Thymus (tissue), 11 donors: Measurements from ENCODE around the gene SIRT2. TPM values are rescaled to one million over a fixed set of nuclear protein-coding genes. Genes with fewer than 3 reads are reported as not detected.

ENCODE experiments used
- DNase-seq, 9 donors: peaks; one replicate each; pipeline ENCODE4 v3.0.0-alpha.2; 2013; ENCODE audit warnings: low spot score in 9 of 9, low read depth in 6 of 9, missing footprints in 1 of 9
- H3K27ac ChIP-seq, 2 donors: one replicate each; pipeline ENCODE4 v1.5.1; 2013; ENCODE audit warnings: control low read depth in 1 of 2, low read depth in 1 of 2, low read length in 1 of 2, mild to moderate bottlenecking in 1 of 2, moderate library complexity in 1 of 2
- H3K27me3 ChIP-seq, 2 donors: one replicate each; pipeline ENCODE4 v1.5.1; 2013; ENCODE audit warnings: low read length in 1 of 2; ENCODE audit not compliant: control insufficient read depth in 2 of 2, insufficient read depth in 1 of 2
- H3K36me3 ChIP-seq, 2 donors: one replicate each; pipeline ENCODE4 v1.5.1; 2013; ENCODE audit warnings: low read length in 1 of 2, mild to moderate bottlenecking in 1 of 2, moderate library complexity in 1 of 2; ENCODE audit not compliant: control insufficient read depth in 2 of 2, insufficient read depth in 2 of 2
- H3K4me1 ChIP-seq, 2 donors: one replicate each; pipeline ENCODE4 v1.5.1; 2013; ENCODE audit warnings: low read length in 2 of 2; ENCODE audit not compliant: control insufficient read depth in 2 of 2, insufficient read depth in 2 of 2
- H3K4me3 ChIP-seq, 2 donors: one replicate each; pipeline ENCODE4 v1.5.1; 2013; ENCODE audit warnings: low read length in 2 of 2, control low read depth in 1 of 2, mild to moderate bottlenecking in 1 of 2
- H3K9me3 ChIP-seq, 2 donors: one replicate each; pipeline ENCODE4 v1.5.1; 2013; ENCODE audit warnings: low read length in 1 of 2, mild to moderate bottlenecking in 1 of 2; ENCODE audit not compliant: control insufficient read depth in 2 of 2, insufficient read depth in 1 of 2
- whole genome bisulfite sequencing: extraction: QIAGEN DNeasy Blood & Tissue Kit; methylation state at CpG from one replicate; pipeline ENCODE4 v1.1.7; 2013; 5-methylcytosine and 5-hydroxymethylcytosine counted together
- polyA plus RNA-seq: library from polyadenylated mRNA; stranded (reverse); fragments of 200-250 nt; gene quantifications from one replicate; pipeline ENCODE4 v1.2.3, GENCODE V29; 2013
- total RNA-seq: library from RNA; stranded (reverse); fragments of 120-200 nt; gene quantifications from one replicate; pipeline ENCODE4 v1.2.4, GENCODE V29; 2013
- donor health status: healthy.

SIRT2 gene
- total and polyA plus RNA-seq, 2 donors = 26.8 to 38.3 TPM

DNA sequence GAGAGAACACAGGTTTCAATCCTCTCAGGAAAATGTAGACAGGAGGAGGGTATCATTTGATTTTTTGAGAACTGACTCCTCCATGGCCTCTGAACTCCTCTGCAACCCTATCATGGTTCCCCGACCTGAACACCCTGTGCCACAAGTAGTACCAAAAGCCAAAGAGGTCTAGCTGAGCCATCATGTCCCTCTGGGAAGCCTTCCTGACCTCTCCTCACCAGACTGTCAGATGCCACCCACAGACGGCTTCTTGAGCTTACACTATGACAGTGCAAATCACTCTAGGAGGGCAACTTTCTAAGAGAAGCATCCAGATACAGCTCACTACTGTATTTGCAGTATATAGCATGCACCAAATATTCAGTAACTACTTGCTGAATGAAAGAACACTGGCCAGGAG, 53.3 kb downstream of the SIRT2 start:
- H3K4me1 ChIP-seq = peaks cover 28 to 61% of the 10 kb centered on the region in 2 donors

GRCh38 chr19:38845374-38846024, 53.9 kb downstream of the SIRT2 start:
- Histone ChIP-seq H3K36me3 (peaks cover 71 to 81% of the 10 kb centered on the region in 2 donors), H3K4me1 (peaks cover 24 to 55% of the 10 kb centered on the region in 2 donors)

More for the DNA sequence above, 53.3 kb downstream of the SIRT2 start:
- WGBS = 93% methylated on average over 2 of the region's 2 CpGs
- Histone ChIP-seq H3K4me3 (no peak overlapping the region), H3K27me3 (no peaks in the 10 kb centered on the region), H3K9me3 (no peaks in the 10 kb centered on the region), H3K36me3 (peaks cover 65 to 75% of the 10 kb centered on the region in 2 donors), H3K27ac (no peak overlapping the region)
- DNase-seq = no peak

GRCh38 chr19:38844093-38844686, 55.2 kb downstream of the SIRT2 start:
- DNase-seq = no peak
- Histone ChIP-seq H3K36me3 (peaks cover 84 to 93% of the 10 kb centered on the region in 2 donors), H3K27ac (peak overlapping the region in 1 of 2 donors; percentile 53), H3K4me1 (peaks cover 24 to 55% of the 10 kb centered on the region in 2 donors), H3K27me3 (no peaks in the 10 kb centered on the region), H3K4me3 (no peak overlapping the region), H3K9me3 (no peaks in the 10 kb centered on the region)
- WGBS = 97% methylated on average over 11 of the region's 11 CpGs

More at GRCh38 chr19:38845374-38846024, 53.9 kb downstream of the SIRT2 start:
- Histone ChIP-seq H3K4me3 (no peak overlapping the region), H3K27me3 (no peaks in the 10 kb centered on the region), H3K9me3 (no peaks in the 10 kb centered on the region), H3K27ac (no peak overlapping the region)
- no peak for DNase-seq
- WGBS = 99% methylated on average over 14 of the region's 14 CpGs

DNA sequence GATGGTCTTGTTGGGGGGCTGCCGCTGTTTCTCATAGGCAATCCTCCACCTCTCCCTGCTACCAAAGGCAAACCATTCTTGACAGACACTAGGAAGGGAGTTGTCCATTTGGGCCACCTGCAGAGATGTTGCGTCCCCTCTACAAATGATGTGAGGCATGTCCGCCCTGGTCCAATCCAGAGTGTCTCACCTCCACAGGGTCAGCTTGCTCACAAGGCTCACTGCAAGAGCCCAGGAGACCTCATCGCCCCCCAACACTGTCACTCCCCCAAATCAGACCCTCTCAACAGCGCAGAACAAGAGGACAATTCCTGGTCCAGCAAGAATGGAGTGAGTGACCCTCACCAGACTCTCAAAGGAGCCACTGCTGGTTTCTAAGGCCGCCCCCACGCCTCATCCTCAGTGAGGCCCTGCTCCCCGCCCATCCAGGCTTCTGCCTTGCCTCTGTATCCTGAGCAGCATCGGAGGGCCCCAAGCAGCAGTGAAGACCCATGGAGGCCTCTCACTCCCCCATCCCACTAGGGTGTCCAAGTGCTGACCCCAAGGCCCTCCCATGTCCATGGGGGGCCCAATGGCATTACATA, 56.2 kb downstream of the SIRT2 start:
- Histone ChIP-seq H3K4me1 (peaks cover 17 to 48% of the 10 kb centered on the region in 2 donors), H3K36me3 (peaks cover 94 to 97% of the 10 kb centered on the region in 2 donors), H3K9me3 (no peaks in the 10 kb centered on the region), H3K27me3 (no peaks in the 10 kb centered on the region), H3K4me3 (no peak overlapping the region), H3K27ac (peak overlapping the region in 1 of 2 donors; percentile 85)
- DNase-seq = no peak
- WGBS = 97% methylated on average over 9 of the region's 9 CpGs

DNA sequence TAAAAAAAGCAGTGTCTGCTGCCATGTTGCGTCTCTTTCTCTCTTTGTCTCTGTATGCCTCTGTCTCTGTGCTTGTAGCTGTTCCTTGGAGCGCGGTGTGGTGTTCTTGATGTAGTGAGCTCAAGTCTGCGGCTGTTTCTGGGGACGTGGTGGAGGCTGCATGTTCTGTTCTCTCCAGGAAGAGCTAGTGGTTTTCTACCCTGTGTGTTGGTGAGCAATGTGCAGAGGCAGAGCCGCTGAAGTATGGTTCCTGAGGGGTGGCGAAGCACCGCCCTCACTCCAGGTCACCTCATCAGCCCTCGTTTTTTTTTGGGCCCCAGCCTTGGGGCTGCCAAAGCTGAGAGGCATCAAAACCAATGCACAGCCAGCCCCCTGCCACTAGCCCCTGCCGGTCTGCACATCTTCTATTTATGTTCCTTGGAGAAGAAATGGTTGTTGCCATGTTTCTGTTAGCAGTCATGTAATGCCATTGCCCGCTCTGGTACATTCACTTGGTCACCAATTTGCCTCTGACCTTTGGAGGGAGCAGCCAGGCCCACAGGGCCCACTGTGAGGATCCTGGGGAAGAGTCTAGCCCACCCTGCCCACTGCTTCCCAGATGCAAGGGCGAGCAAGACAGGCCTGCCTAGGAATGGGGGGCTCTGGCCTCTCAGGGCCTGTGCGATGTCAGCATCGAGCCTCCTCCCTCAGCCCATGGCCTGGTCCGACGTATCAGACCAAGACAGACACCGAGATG, 56.8 kb downstream of the SIRT2 start:
- peak in 3 of 9 donors; percentile 34 to 75 (median 44) for DNase-seq
- H3K27ac ChIP-seq = peak overlapping the region; percentile 23 to 85
- H3K4me1 ChIP-seq = peaks cover 11 to 42% of the 10 kb centered on the region in 2 donors
- H3K36me3 ChIP-seq = peaks cover 99% of the 10 kb centered on the region in 2 donors
- H3K4me3 ChIP-seq = no peak overlapping the region
- 87% methylated on average over 17 of the region's 17 CpGs for WGBS
- H3K9me3 ChIP-seq = no peaks in the 10 kb centered on the region
- no peaks in the 10 kb centered on the region for H3K27me3 ChIP-seq

DNA sequence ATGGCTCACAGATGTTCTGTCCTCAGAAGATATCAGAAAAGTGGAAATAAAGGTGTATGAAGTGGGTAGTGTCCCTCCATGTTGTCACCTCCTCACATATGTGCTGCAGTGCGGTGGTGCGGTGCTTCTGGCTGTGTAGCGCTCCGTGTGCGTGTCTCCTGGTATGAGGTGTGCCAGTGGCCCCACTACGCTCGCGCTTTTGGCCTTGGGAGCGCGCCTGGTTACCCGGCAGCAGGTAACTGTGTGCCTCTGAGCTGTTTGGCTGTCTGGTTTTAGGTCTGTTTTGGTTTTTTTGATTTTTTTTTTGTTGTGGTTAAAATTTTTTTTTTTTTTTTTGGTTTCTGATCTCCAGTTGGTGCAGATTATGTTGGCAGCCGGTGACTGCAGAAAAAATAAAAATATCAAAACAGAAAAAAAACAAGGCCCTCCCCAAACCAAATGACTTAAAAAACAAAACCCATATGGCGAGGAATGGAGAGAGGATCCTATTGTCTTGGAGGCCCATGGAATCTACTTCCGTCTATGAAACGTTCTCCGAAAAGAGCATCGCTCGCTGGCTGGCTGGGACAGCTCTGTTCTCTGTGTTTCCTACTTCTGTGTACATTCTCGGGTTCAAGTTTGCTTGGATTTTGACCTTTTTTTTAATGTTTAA, 57.5 kb downstream of the SIRT2 start:
- DNase-seq = peak in 2 of 9 donors; percentile 15 to 42
- Histone ChIP-seq H3K4me3 (no peak overlapping the region), H3K36me3 (peaks cover 99% of the 10 kb centered on the region in 2 donors), H3K4me1 (peaks cover 9 to 35% of the 10 kb centered on the region in 2 donors), H3K9me3 (no peaks in the 10 kb centered on the region), H3K27me3 (no peaks in the 10 kb centered on the region), H3K27ac (peak overlapping the region in 1 of 2 donors; percentile 74)
- WGBS = 77% methylated on average over 19 of the region's 19 CpGs

DNA sequence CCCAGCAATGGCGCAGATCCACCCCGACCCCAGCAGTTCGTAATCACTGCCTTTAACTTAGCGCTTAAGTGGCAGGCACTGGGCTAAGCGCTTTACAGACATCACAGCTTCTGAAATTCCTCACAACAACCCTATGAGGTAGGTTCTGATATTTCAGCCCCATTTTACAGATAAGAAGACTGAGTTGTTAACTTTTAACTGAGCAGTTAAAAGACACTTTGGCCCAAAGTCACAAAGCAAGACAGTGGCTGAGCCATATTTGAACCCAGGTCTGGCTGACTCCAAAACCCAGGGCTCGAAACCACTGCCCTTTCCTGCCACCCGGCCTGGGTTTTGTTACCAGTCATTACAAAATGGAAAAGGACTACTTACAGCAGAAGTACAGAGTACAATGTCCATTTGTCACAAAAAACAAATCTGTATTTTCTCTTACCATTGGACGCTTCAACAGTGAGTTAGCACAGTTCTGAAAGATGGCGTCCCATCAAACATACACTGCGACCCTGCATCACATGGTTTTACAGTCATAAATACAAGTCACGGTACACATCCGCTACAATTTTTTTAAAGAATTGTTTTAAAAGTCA, 58.1 kb downstream of the SIRT2 start:
- Histone ChIP-seq H3K27ac (no peak overlapping the region), H3K4me1 (peaks cover 9 to 34% of the 10 kb centered on the region in 2 donors), H3K4me3 (no peak overlapping the region), H3K27me3 (no peaks in the 10 kb centered on the region), H3K36me3 (peaks cover 97 to 98% of the 10 kb centered on the region in 2 donors), H3K9me3 (no peaks in the 10 kb centered on the region)
- 97% methylated on average over 12 of the region's 12 CpGs for WGBS
- no peak for DNase-seq

DNA sequence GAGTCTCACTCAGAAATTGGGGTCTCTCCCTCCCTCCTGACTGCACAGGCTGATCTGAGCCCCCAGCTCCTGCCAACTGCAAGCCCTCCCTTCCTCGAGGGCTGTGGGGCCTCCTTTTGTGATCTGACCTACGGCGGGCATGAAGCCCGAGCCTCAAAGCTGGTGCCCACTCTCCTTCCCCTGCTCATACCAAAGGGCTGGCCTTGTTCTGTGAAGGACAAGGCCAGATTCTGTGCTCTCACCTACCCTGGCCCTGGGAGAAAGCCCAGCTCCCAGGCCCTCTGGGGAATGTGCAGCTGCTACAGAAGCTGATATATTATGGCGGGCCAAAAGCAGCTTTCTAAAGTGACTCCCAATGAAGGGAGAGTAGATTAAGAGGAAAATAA, 58.8 kb downstream of the SIRT2 start:
- peaks cover 9 to 34% of the 10 kb centered on the region in 2 donors for H3K4me1 ChIP-seq
- H3K9me3 ChIP-seq = no peaks in the 10 kb centered on the region
- H3K36me3 ChIP-seq = peaks cover 97 to 98% of the 10 kb centered on the region in 2 donors
- no peak for DNase-seq
- H3K4me3 ChIP-seq = no peak overlapping the region
- no peaks in the 10 kb centered on the region for H3K27me3 ChIP-seq
- H3K27ac ChIP-seq = no peak overlapping the region
- 97% methylated on average over 5 of the region's 5 CpGs for WGBS
